Activated CD8-positive, alpha-beta memory T cell treated with anti-CD3 and anti-CD28 coated beads for 36 hours (primary cell): ENCODE results near the gene PARD6B. TPM values are rescaled to one million over a fixed set of nuclear protein-coding genes. Genes with fewer than 3 reads are reported as not detected.
"Not testable (repeated sequence)": the region's sequence is repeated elsewhere in the genome, so short reads cannot be mapped to it uniquely, and the experiment has no call there.

Experiments used
- CTCF ChIA-PET: fragments of 350-600 bp; sonication (Branson Sonifier 250); formaldehyde crosslinking; loops from one replicate; lab custom pipeline; 2021; ENCODE audit warnings: antibody characterized with exemption; lab: Charles Lee
- POLR2A ChIA-PET: fragments of 350-600 bp; sonication (Branson Sonifier 250); formaldehyde crosslinking; loops from one replicate; lab custom pipeline; 2021; ENCODE audit warnings: antibody characterized with exemption; lab: Charles Lee
- total RNA-seq, 2 experiments: library from RNA; stranded (reverse); gene quantifications; one replicate each; pipeline ENCODE4 v1.2.3, GENCODE V29; 2021

The PARD6B gene
- total RNA-seq, 2 experiments from 2014 or later = 5.2 to 5.7 TPM

DNA sequence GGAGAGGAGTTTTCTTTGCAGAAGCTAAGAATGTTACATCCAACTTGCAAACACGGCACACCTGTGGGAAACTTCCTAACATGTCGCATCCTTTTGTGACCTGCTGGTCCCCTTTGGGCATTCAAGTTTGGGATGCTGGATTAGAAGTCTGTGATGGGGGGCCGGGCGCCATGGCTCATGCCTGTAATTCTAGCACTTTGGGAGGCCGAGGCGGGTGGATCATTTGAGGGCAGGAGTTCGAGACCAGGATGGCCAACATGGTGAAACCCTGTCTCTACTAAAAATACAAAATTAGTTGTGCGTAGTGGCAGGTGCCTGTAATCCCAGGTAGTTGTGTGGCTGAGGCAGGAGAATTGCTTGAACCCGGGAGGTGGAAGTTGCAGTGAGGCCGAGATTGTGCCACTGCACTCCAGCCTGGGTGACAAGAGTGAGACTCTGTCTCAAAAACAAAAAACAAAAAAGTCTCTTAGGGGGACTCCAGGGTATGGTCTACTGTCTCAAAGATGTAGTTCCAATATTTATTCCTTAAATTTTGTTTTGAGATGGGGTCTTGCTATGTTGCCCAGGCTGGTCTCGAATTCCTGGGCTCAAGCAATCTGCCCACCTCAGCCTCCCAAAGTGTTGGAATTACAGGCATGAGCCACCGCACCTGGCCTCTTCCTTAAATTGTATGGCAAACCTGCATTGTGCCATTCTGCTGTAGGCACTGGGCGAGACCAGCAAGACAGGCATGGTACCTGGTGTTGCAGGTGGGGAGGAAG is 69.8 kb downstream of the PARD6B start:
- CTCF ChIA-PET = interaction anchor here (0.6 kb wide), 1 partner anchor 1396 kb away, joined by 4 read pairs; no protein-coding TSS in a partner anchor
- POLR2A ChIA-PET = not testable (repeated sequence)

DNA sequence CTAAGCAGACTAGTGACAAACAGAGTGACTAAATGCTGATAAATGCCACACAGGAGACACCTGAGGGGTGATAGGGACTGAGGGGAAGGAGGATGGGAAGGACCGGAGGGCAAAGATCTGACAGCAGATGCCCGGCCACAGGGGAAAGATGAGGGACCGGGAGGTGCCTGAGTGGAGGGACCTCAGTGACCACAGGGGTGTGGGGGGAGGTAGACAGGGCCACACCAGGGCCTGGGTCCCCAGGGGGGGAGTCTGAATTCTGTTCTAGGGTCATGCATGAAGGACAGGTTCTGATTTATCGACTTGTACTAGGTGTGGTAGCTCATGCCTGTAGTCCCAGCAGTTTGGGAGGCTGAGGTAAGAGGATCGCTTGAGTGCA is 70.4 kb downstream of the PARD6B start:
- ChIA-PET POLR2A (no interaction called here), CTCF (no interaction called here)

DNA sequence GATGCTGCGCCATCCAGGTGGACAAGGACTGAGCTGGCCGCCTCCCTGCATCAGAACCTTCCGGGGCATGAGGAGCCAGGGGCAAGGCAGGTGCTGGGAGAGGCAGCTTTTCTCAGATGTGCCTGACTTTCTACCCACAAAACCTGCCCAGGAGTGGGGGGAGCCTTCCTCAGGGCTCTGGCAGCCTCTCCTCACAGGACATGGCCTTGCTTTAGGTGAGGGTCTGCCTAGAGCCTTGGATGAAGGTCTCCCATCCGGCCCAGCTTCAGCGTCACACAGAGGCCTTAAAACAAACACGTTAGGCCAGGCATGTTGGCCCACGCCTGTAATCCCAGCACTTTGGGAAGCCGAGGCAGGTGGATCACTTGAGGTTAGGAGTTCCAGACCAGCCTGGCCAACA is 70.9 kb downstream of the PARD6B start:
- CTCF ChIA-PET = no interaction called here
- POLR2A ChIA-PET = no interaction called here

DNA sequence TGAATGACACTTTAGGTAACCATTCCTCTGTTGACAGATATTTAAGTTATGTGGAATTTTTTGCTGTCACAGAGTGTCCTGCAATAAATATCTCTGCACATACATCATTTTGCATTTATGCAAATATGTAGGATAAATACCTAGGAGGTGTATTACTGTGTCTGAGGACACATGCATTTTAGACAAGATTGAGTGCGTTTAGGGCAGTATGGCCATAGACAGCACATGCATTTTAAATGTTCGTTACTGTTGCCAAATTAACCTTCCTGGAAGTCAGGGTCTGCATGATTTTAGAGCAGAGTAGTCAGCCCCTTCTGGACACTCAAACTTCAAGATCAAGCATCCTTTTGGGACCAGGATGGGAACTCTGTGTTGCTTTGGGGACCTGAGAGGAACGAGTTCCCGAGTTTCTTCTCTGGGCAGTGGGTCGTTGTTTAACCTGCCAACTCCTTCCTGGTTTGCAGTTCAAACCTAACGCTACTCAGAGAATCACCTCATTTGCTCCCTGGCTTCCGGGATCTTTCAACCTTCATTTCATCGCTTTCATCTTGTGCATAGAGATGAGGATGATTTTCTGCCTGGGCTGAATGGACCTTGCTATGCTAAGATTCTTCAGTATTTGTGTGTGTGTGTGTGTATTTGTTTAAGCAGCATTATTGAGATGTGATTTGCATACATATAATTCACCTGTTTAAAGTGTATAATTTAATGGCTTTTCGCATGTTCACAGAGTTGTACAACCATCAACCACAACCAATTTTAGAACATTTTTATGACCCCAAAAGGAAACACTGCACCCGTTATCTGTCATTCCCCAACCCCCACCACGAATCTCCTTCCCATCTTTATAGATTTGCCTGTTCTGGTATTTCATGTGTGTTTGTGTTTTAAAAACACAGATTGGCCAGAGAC is 73.3 kb downstream of the PARD6B start:
- ChIA-PET CTCF (interaction anchor here (0.8 to 1.7 kb wide), 5 partner anchors 10 to 121 kb away, joined by 3 to 9 read pairs (median 4); partner anchors contain the start of gene BCAS4), POLR2A (no interaction called here)

DNA sequence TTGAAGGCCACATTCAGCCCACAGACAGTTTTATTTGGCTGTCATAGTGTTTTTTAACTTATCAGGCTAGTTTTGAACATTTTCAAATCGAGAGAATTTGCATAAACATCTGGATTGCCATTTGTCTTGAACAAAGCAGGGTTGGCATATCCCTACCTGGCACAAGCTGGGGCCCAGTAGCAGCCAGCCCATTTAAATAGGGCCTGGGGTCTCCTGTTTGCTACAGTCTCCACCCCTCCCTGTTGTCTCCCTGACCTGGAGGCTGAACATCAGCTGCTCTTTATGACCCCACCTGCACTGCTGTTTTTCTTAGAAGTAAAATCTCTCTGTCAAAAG is 73.9 kb downstream of the PARD6B start:
- ChIA-PET CTCF (interaction anchor here (0.5 to 1.5 kb wide), 3 partner anchors 11 to 1900 kb away, joined by 3 to 8 read pairs (median 3); partner anchors contain the start of gene BCAS4), POLR2A (interaction anchor here (0.7 kb wide), 1 partner anchor 721 kb away, joined by 4 read pairs; no protein-coding TSS in a partner anchor)

DNA sequence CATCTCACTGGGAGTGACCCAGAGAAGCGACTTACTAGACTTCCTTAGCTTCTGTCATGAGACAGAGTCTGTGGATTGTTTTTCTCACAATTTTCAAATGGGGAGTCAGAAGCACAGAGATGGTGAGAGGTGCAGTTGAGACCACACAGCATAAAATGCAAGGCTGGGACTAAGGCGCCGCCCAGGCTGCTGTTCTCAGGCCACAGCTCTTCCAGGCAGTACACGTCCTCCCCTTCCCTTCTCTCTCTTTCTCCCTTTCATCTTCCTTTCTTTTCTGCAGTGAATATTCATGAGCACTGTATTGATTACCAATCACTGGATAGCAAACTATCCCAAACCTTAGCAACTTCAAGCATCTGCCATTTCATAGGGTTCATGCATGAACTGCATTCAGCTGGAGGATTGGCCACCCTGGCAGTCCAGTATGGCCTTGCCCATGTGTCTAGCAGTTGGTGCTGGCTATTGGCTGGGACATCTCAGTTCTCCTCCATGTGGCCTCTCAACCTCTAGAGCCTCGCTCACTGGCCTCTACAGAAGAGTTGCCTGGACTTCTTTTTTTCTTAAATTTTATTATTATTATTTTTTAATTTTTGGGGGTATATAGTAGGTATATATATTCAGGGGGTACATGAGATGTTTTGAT is 74.9 kb downstream of the PARD6B start:
- CTCF ChIA-PET = interaction anchor here (0.7 to 1.5 kb wide), 2 partner anchors 12 to 18 kb away, joined by 3 to 8 read pairs; partner anchors contain the start of gene BCAS4
- POLR2A ChIA-PET = no interaction called here

Other genes starting within 250 kb of the PARD6B start
- 10 to 100 TPM; 67.9 to 70.5 TPM for gene PTPN1, start 221.2 kb upstream of the PARD6B start, total RNA-seq
- not detected for gene RIPOR3, start 40.0 kb upstream of the PARD6B start, total RNA-seq
- 10 to 100 TPM; 23.2 to 23.7 TPM for gene BCAS4, start 63.5 kb downstream of the PARD6B start, total RNA-seq
- 10 to 100 TPM; 74.7 to 81.5 TPM for gene ADNP, start 199.9 kb downstream of the PARD6B start, total RNA-seq
- 10 to 100 TPM; 77.6 to 80.8 TPM for gene DPM1, start 227.0 kb downstream of the PARD6B start, total RNA-seq
- gene MOCS3, start 227.2 kb downstream of the PARD6B start, total RNA-seq = 1 to 10 TPM; 7.2 to 8.1 TPM